Upper lobe of left lung (tissue), 4 donors: Measurements from ENCODE around the gene DLD.

Experiments used
- POLR2A ChIP-seq, 4 donors: fragments of 450-650 bp; IDR thresholded peaks; one replicate each; pipeline ENCODE4 v1.5.1; 2016 to 2017; ENCODE audit warnings: antibody characterized with exemption in 4 of 4, mild to moderate bottlenecking in 2 of 4
- POLR2AphosphoS5 ChIP-seq, 2 donors: sonication (generic); formaldehyde crosslinking; IDR thresholded peaks; one replicate each; pipeline ENCODE4 v1.5.1; 2017; ENCODE audit warnings: antibody characterized with exemption in 2 of 2
- TF ChIP-seq, protein P1 (sequence below), 6 experiments: fragments of 450-650 bp in 4 of 6; fragments of 200-600 bp in 2 of 6; sonication (generic) in 2 of 6; IDR thresholded peaks; one replicate each; pipeline ENCODE4 v1.5.1; 2016 to 2019; ENCODE audit warnings: antibody characterized with exemption in 6 of 6

GRCh38 chr7:107843184-107843583 lies 47.8 kb upstream of the DLD start:
- TF ChIP-seq, protein P1, sequence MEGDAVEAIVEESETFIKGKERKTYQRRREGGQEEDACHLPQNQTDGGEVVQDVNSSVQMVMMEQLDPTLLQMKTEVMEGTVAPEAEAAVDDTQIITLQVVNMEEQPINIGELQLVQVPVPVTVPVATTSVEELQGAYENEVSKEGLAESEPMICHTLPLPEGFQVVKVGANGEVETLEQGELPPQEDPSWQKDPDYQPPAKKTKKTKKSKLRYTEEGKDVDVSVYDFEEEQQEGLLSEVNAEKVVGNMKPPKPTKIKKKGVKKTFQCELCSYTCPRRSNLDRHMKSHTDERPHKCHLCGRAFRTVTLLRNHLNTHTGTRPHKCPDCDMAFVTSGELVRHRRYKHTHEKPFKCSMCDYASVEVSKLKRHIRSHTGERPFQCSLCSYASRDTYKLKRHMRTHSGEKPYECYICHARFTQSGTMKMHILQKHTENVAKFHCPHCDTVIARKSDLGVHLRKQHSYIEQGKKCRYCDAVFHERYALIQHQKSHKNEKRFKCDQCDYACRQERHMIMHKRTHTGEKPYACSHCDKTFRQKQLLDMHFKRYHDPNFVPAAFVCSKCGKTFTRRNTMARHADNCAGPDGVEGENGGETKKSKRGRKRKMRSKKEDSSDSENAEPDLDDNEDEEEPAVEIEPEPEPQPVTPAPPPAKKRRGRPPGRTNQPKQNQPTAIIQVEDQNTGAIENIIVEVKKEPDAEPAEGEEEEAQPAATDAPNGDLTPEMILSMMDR (IDR thresholded peaks at IDR 0.05), result no peak
- TF ChIP-seq POLR2A (IDR thresholded peaks at IDR 0.05) (no peak), POLR2AphosphoS5 (IDR thresholded peaks at IDR 0.05) (no peak)
